H7 (cell line): ENCODE measurements around the gene FARS2. TPM values are rescaled to one million over a fixed set of nuclear protein-coding genes. Genes with fewer than 3 reads are reported as not detected.

ENCODE experiments used
- DNase-seq: peaks from one replicate; pipeline ENCODE4 v3.0.0; 2012
- H3K27me3 ChIP-seq: 2 replicates; pipeline ENCODE4 v1.6.0; 2011; ENCODE audit warnings: mild to moderate bottlenecking, low read length; ENCODE audit not compliant: control insufficient read depth, insufficient read depth
- H3K36me3 ChIP-seq: replicated peaks from 2 replicates; pipeline ENCODE4 v1.5.1; 2011; ENCODE audit warnings: low read length; ENCODE audit not compliant: control insufficient read depth, insufficient read depth
- H3K4me3 ChIP-seq: 2 replicates; pipeline ENCODE4 v1.5.1; 2011; ENCODE audit warnings: low read depth, mild to moderate bottlenecking, control low read depth, low read length, moderate library complexity; ENCODE audit not compliant: insufficient read depth
- total RNA-seq: library from RNA; depleted of rRNA; stranded (reverse); fragments of >200 nt; shearing (Covaris generic); gene quantifications from 2 replicates; pipeline ENCODE4 v1.2.3, GENCODE V29; 2014

FARS2 gene
- total RNA-seq, 1 experiment from 2014 or later, result 27.1 TPM

DNA sequence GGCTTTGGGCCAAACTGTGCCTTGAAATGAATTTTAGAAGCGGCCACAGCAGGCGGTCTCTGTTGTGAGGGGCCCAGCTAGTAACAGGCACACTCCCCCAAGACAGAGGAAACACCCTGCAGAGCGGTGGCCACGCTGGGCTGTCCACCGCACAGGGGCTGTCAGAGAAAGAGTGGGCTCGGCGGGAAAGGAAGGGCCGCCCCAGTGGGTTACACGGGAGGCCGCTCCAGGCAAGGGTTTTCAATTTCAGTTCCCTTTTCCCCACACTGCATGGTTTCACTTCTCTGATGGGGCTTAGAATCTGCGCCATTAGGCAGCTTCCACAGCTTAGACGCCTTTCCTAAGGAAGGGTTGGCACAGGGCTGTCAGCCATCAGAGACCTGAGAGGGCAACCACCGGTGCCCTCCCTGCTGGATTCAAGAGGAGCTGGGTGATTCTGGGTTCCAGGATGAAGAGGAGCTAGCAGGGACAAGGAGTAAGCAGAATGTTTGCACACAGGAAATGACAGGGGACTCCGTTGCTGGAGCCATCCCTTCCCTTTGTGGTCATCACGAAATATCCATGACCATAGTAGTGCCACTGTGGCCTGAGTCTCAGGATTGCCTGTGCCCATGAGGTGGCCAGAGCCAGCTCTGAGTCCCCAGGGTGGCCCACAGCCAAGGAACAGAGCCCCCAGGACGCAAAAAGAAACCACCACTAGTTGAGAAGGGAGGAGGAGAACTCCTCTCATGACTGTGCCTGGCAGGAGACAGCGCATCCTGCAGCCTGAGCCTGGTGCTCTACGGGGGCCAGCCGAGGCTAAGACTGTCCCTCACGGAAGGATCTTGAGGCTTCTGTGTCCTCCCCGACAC lies 462.8 kb downstream of the FARS2 start:
- peak; percentile 64 for DNase-seq
- no peaks in the 10 kb centered on the region for H3K27me3 ChIP-seq
- H3K4me3 ChIP-seq, result no peak overlapping the region
- H3K36me3 ChIP-seq, result no peaks in the 10 kb centered on the region

DNA sequence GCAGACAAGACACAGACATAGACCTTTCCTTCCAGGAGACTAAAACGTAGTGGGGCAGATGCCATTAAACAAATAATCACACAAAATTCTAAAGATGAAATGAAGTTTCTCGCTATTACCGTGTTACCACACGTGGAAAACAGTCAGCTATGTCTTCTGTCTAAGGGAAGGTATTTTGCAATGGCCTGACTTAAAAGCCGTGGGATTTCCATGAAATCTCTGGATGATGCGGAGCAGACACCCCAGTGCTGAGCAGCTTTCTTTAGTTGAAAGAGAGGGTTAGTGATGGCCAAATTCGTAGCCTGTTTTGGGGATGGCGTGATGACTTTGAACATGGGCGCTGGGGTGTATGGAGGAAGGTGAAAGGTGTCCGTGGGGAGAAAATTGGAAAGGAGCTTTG lies 463.6 kb downstream of the FARS2 start:
- Histone ChIP-seq H3K36me3 (no peaks in the 10 kb centered on the region), H3K4me3 (no peak overlapping the region), H3K27me3 (no peaks in the 10 kb centered on the region)
- no peak for DNase-seq

GRCh38 chr6:5726976-5727718 lies 465.8 kb downstream of the FARS2 start:
- H3K4me3 ChIP-seq, result no peak overlapping the region
- DNase-seq, result no peak
- no peaks in the 10 kb centered on the region for H3K36me3 ChIP-seq
- H3K27me3 ChIP-seq, result no peaks in the 10 kb centered on the region

DNA sequence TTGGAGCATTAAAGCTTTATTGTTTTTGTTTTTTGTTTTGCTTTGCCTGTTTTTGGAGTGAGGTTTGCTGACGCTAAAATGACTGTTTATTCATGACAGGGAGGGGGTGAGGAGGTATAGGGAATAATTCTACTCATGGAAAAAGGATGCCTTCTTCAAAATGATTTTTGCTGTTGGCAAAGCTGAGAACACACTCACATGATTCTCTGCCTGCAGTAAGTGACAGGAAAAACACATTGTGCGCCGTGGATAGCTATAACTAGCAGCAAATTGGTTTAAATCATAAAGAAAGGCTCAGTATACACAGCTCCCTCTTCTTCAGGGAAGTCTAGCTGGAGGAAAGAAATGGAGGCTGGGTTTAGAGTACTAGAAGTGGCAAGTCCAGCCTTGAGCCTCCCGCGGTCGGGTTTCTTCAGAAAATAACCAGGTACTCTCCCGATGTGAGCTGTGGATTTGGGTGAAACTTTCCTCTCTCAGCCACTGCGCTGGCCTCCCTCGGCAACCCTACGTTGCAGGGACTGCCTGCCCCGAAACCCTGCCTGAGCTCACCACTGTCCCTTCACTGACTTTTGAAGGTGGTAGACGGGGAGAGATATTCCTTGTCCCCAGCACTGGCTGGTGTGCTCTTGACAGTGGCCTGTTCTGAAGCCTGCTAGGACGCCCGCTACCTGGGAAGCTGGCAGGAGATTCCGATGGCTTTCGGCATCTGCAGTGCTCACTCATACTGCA lies 467.2 kb downstream of the FARS2 start:
- no peak for DNase-seq
- Histone ChIP-seq H3K27me3 (no peaks in the 10 kb centered on the region), H3K36me3 (no peaks in the 10 kb centered on the region), H3K4me3 (no peak overlapping the region)

- Histone ChIP-seq H3K27me3 (no peaks in the 10 kb centered on the region), H3K4me3 (no peak overlapping the region), H3K36me3 (no peaks in the 10 kb centered on the region)
- no peak for DNase-seq
These were observed 467.7 kb downstream of the FARS2 start for GRCh38 chr6:5729080-5729434.

GRCh38 chr6:5729813-5730517 lies 468.7 kb downstream of the FARS2 start:
- Histone ChIP-seq H3K27me3 (no peaks in the 10 kb centered on the region), H3K4me3 (no peak overlapping the region), H3K36me3 (no peaks in the 10 kb centered on the region)
- DNase-seq, result peak; percentile 63

DNA sequence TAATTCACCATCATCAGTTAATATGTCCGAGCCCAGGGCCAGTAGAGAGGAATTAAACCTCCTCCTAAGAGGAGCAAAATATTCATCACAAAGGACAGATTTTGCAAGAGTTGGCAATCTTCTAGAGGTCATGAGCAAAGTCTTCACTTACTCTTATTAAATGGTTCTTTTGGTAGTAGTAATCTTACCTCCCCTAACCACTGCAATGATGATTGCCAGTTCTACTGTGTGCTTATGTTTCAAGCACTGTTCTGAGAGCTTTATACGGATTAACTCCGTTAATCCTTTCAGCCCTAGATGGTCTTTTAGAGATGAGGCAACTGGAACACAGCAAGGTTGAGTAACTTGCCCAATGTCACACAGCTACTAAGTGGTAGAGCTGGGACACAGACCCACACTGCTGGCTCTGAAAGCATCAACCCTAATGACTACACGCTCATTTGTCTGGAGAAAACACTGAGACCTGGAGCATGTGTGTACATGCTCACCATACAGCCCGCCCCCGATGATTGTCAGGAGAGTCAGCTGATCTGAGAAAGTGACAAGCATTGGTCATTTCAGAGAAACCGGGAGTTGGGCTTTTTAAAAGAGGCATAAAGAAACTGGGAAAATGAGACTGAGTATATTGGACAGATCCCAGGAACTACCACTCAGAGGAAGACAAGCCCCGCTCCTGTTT lies 469.4 kb downstream of the FARS2 start:
- Histone ChIP-seq H3K27me3 (no peaks in the 10 kb centered on the region), H3K4me3 (no peak overlapping the region), H3K36me3 (no peaks in the 10 kb centered on the region)
- no peak for DNase-seq

GRCh38 chr6:5731435-5731834 lies 470.1 kb downstream of the FARS2 start:
- DNase-seq, result no peak
- no peaks in the 10 kb centered on the region for H3K27me3 ChIP-seq
- no peak overlapping the region for H3K4me3 ChIP-seq
- H3K36me3 ChIP-seq, result no peaks in the 10 kb centered on the region

GRCh38 chr6:5732496-5732895 lies 471.2 kb downstream of the FARS2 start:
- Histone ChIP-seq H3K4me3 (no peak overlapping the region), H3K27me3 (no peaks in the 10 kb centered on the region), H3K36me3 (no peaks in the 10 kb centered on the region)
- no peak for DNase-seq

DNA sequence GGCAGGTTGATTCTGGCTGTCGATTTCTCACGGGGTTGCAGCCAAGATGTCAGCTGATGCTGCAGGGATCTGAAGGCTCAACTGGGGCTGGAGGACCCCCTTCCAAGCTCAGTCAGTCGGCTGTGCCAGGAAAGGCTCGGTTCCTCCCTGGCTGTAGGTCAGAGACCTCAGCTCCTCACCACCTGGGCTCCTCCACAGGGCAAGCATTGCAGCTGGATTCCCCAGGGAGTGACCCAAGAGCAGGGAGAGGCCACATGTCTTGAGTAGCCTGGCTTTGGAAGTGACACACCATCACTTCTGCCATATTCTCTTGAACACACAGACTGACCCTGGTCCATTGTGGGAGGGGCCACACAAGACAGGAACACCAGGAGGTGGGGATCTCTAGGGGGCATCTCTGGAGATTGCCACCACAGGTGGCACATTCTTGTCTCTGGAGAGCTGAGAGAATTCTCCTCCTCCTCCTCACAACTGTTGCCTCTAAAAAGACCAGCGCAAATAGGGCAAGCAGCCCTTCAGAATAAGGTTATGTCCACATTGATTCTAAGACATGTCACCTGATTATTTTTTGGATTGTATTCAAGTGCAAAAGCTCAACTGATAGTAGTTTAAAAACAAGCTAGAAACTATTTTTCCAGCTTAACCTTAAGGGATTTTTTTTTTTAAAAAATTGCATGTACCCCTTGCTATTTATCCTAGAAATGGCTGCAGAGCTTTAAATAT lies 474.9 kb downstream of the FARS2 start:
- no peak for DNase-seq
- no peak overlapping the region for H3K4me3 ChIP-seq
- H3K27me3 ChIP-seq, result no peaks in the 10 kb centered on the region
- H3K36me3 ChIP-seq, result no peaks in the 10 kb centered on the region

DNA sequence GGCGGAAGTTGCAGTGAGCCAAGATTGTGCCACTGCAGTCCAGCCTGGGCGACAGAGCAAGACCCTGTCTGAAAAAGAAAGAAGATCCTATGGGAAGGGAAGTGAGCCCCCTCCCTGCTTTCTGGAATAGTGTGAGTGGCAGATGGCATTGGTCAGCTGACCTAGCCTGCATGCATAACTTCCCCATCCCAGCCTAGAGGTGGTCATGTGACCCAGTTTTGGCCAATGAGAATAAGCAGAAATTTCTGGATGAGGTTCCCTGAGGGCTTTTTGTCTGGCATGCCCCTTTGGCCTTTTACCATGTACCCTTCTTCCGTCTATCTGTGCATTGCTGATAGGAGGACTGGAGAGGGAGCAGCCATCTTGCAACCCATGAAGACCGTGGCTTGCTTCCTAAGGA lies 476.1 kb downstream of the FARS2 start:
- H3K27me3 ChIP-seq, result no peaks in the 10 kb centered on the region
- DNase-seq, result no peak
- H3K4me3 ChIP-seq, result no peak overlapping the region
- no peaks in the 10 kb centered on the region for H3K36me3 ChIP-seq

DNA sequence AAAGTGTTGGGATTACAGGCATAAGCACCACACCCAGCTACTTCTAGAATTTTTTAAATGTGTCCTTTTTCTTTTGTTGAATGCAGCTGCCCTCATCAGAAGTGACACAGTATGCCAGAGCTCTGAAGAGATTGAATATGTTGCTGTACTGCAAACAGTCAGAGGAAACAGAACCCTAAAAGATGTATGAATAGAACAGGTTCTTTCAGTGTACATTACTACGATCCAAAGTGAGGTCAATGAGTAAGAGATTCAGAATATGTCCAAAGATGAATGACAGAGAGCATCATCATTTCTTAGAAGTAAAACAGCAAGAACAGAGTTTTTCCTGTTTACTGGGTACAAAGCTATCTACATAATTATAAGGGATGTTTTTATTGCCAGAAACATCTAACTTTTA lies 476.9 kb downstream of the FARS2 start:
- Histone ChIP-seq H3K27me3 (no peaks in the 10 kb centered on the region), H3K4me3 (no peak overlapping the region), H3K36me3 (no peaks in the 10 kb centered on the region)
- no peak for DNase-seq

DNA sequence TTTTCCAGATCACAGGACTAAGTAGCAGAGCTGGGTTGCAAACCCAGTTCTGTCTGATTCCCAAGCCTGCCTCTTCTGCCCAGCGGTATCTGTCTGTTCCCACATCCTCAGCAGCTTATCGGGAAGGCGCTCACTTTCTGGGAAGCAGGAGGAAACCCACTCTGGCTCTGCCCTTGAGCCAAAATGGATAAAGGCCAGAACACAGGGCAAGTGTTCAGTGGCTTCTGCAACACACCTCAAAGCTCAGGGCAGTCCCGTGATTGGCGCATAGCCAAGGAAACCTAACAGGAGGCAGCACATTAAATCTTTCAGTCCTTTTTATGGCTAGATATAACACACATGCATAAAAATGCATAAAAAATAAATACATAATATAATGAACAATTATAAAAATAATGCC lies 483.2 kb downstream of the FARS2 start:
- Histone ChIP-seq H3K4me3 (no peak overlapping the region), H3K36me3 (no peaks in the 10 kb centered on the region), H3K27me3 (no peaks in the 10 kb centered on the region)
- DNase-seq, result no peak
